Measurements from ENCODE around the gene EPS8L1. TPM values are rescaled to one million over a fixed set of nuclear protein-coding genes. Genes with fewer than 3 reads are reported as not detected.

Gene EPS8L1
- total and polyA plus RNA-seq, 7 donors, result 0.28 to 77.8 (median 37.1) TPM; not detected in 3

DNA sequence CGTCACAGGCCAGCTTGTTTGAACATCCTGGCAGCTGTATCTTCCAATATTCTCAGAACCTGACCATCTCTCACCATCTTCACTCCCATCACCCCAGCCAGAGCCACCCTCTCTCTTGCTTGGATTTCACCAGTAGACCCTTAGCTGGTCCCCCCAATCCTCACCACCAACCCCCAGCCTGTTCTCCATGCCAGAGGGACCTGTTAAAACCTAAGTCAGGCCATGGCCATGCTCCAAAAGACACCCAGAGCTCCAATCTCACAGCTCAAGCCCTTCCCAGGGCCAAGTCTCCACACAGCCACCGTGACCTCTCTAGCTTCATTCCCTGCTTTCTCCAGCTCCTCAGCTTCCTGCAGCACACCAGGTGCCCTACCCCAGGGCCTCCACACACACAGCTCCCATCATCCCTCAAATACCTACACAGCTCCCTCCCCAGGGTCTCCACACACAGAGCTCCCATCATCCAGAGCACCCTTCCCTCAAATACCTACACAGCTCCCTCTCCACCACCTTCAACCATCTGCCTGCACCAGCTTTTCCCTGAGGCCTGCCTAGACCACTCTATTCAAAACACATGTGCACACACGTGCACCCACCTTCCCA lies 13.8 kb downstream of the EPS8L1 start:
- peaks cover 0 to 37% (median 26%) of the 10 kb centered on the region in 4 donors for H3K4me1 ChIP-seq
- H3K9me3 ChIP-seq, result no peaks in the 10 kb centered on the region
- H3K36me3 ChIP-seq, result peaks cover 29 to 40% (median 31%) of the 10 kb centered on the region in 4 donors
- peak overlapping the region in 1 of 4 donors; percentile 40 for H3K27ac ChIP-seq
- intact Hi-C loops (cut with DNase I), result loop anchor here (2.0 kb wide), 1 partner anchor 23 kb away; no protein-coding TSS in a partner anchor
- no peak for TF ChIP-seq POLR2A (IDR thresholded peaks at IDR 0.05)
- TF ChIP-seq, protein P1, sequence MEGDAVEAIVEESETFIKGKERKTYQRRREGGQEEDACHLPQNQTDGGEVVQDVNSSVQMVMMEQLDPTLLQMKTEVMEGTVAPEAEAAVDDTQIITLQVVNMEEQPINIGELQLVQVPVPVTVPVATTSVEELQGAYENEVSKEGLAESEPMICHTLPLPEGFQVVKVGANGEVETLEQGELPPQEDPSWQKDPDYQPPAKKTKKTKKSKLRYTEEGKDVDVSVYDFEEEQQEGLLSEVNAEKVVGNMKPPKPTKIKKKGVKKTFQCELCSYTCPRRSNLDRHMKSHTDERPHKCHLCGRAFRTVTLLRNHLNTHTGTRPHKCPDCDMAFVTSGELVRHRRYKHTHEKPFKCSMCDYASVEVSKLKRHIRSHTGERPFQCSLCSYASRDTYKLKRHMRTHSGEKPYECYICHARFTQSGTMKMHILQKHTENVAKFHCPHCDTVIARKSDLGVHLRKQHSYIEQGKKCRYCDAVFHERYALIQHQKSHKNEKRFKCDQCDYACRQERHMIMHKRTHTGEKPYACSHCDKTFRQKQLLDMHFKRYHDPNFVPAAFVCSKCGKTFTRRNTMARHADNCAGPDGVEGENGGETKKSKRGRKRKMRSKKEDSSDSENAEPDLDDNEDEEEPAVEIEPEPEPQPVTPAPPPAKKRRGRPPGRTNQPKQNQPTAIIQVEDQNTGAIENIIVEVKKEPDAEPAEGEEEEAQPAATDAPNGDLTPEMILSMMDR (IDR thresholded peaks at IDR 0.05), result no peak
- TF ChIP-seq POLR2AphosphoS5 (IDR thresholded peaks at IDR 0.05), result no peak
- no peak for TF ChIP-seq EP300 (IDR thresholded peaks at IDR 0.05)
- WGBS, 2 donors, result 92 to 93% methylated on average over 3 of the region's 3 CpGs
- DNase-seq, result no peak
- H3K27me3 ChIP-seq, result peaks cover 8 to 25% (median 22%) of the 10 kb centered on the region in 3 donors
- no peak overlapping the region for H3K4me3 ChIP-seq

DNA sequence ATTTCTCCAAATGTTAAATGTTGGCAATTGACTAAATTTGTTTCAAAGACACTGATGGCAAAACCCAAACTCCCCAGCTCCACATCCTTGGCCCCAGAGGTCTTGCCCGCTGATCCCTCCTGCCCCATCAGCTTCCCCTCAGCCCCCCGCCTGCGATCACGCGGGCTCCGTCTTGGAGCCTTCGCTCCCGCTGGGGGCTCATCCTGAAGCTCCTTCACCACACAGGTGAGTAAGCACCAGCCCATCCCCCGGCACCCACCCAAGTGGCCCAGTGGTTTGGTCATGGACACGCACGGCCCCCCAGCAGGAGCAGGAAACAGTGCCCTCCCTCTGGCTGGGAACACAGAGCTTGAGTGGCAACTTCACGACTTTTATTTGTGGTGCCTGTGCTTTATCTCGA lies 14.9 kb downstream of the EPS8L1 start:
- intact Hi-C loops (cut with DNase I), result no loop called here
- TF ChIP-seq POLR2A (IDR thresholded peaks at IDR 0.05) (no peak), EP300 (IDR thresholded peaks at IDR 0.05) (no peak), POLR2AphosphoS5 (IDR thresholded peaks at IDR 0.05) (no peak)
- TF ChIP-seq, protein P1 (IDR thresholded peaks at IDR 0.05), result no peak
- 96% methylated on average over 13 of the region's 13 CpGs for WGBS, 2 donors
- Histone ChIP-seq H3K4me3 (no peak overlapping the region), H3K9me3 (no peaks in the 10 kb centered on the region), H3K36me3 (peaks cover 40 to 51% (median 41%) of the 10 kb centered on the region in 4 donors), H3K27me3 (peaks cover 1 to 13% (median 13%) of the 10 kb centered on the region in 3 donors), H3K4me1 (peaks cover 0 to 37% (median 26%) of the 10 kb centered on the region in 4 donors), H3K27ac (no peak overlapping the region)
- DNase-seq, result no peak

DNA sequence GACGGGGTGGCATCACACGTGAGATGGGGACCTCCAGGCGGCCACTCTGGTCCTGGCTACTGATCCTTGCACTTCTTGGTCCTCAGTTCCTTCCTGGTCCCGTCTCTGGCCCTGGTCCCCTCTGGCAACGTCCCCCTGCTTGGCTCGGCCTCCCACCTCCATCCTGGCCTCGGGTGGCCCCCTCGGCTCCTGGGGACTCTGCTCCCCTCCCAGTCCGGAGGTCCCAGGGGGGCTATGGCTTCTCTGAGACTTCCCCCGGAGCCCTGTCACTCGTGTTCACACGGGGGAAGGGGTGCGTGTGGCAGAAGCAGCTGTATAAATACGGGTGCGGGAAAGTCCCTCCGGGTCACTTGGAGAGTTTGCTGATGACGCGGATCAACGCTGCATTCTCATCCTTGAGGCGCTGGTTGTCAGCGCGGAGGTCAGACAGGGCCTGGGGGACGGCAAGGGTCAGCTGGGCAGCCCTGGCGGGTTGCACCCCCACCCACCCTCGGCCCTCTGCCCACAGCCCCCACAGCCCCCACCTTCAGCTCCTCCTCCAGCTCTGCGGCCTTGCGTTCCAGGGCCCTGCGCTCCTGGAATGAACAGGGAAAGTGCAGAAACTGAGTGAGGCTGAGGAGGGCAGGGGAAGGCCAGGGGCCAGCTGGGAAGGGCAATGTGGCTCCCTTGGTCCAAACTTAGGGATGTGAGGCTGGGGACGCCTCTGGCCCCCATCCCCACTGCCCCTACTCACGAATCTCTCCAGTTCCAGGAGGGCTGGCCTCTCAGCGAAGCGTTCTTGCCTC lies 15.6 kb downstream of the EPS8L1 start:
- no peak for DNase-seq
- no peaks in the 10 kb centered on the region for H3K9me3 ChIP-seq
- TF ChIP-seq POLR2AphosphoS5 (IDR thresholded peaks at IDR 0.05) (no peak), EP300 (IDR thresholded peaks at IDR 0.05) (no peak), POLR2A (IDR thresholded peaks at IDR 0.05) (no peak)
- TF ChIP-seq, protein P1 (IDR thresholded peaks at IDR 0.05), result no peak
- H3K4me3 ChIP-seq, result no peak overlapping the region
- H3K27ac ChIP-seq, result peak overlapping the region in 1 of 4 donors; percentile 23
- intact Hi-C loops (cut with DNase I), result no loop called here
- WGBS, 2 donors, result 87 to 92% methylated on average over 32 of the region's 32 CpGs
- peaks cover 41 to 58% (median 45%) of the 10 kb centered on the region in 4 donors for H3K36me3 ChIP-seq
- peaks cover 0 to 33% (median 23%) of the 10 kb centered on the region in 4 donors for H3K4me1 ChIP-seq
- H3K27me3 ChIP-seq, result peaks cover 0 to 6% (median 5%) of the 10 kb centered on the region in 3 donors

DNA sequence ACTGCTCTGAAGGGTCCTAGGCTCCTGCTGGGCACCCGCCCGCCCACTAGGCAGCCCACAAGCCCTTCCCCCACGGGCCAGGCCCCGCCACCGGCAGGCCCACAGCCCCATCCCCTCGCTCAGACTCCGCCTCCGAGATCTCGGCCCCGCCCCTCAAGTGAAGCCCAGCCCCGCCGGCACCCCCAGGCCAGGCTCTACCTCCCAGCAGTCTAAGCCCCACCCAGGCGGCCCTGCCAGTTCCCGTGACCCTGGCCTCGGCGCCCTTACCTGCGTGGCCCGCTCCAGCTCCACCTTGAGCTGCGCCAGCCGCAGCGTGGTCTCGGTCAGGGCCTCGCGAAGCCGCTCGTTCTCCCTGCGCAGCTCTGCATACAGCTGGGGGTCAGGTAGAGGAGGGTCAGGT lies 16.3 kb downstream of the EPS8L1 start:
- Histone ChIP-seq H3K27me3 (no peaks in the 10 kb centered on the region), H3K9me3 (no peaks in the 10 kb centered on the region), H3K4me1 (peaks cover 0 to 27% (median 17%) of the 10 kb centered on the region in 4 donors), H3K36me3 (peaks cover 41 to 59% (median 46%) of the 10 kb centered on the region in 4 donors), H3K4me3 (no peak overlapping the region), H3K27ac (peak overlapping the region in 1 of 4 donors; percentile 23)
- TF ChIP-seq, protein P1 (IDR thresholded peaks at IDR 0.05), result no peak
- TF ChIP-seq POLR2AphosphoS5 (IDR thresholded peaks at IDR 0.05) (no peak), EP300 (IDR thresholded peaks at IDR 0.05) (no peak), POLR2A (IDR thresholded peaks at IDR 0.05) (no peak)
- WGBS, 2 donors, result 89 to 91% methylated on average over 27 of the region's 27 CpGs
- no peak for DNase-seq
- intact Hi-C loops (cut with DNase I), result no loop called here
